CD1c-positive myeloid dendritic cell (primary cell): ENCODE measurements around the gene SLFN5.
A peak's percentile ranks its signal among the peaks of the same experiment; 100 is the strongest.
"Not testable (repeated sequence)": the region's sequence is repeated elsewhere in the genome, so short reads cannot be mapped to it uniquely, and the experiment has no call there.

Experiments used
- DNase-seq: peaks from one replicate; pipeline ENCODE4 v3.0.0-alpha.2; 2016; ENCODE audit errors: extremely low spot score

Gene SLFN5

GRCh38 chr17:35291802-35292201 lies 48.9 kb downstream of the SLFN5 start:
- DNase-seq: no peak

DNA sequence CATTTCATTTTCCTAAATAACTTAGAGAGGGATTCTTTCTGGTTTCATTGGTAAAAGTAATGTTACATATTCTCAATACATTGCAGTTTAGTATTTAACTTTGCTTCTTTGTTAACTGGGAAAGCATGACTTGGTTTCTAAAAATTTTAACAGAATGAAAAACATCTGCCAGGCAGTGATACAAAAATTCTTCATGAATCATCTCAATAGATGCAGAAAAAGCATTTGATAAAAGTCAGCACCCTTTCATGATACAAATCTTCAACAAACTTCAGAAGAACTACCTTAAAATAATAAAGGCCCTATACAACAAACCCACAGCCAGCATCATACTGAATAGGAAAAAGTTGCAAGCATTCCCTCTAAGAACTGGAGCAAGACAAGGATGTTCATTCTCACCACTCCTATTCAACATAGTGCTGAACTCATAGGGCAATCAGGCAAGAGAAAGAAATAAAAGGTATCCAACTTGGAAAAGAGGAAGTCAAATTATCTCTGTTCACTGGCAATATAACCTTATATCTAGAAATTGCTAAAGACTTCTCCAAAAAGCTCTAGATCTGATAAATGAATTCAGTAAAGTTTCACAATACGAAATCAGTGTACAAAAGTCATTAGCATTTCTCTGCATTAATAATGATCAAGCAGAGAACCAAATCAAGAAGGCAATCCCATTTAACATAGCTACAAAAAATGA lies 50.4 kb downstream of the SLFN5 start:
- peak; percentile 32 for DNase-seq

DNA sequence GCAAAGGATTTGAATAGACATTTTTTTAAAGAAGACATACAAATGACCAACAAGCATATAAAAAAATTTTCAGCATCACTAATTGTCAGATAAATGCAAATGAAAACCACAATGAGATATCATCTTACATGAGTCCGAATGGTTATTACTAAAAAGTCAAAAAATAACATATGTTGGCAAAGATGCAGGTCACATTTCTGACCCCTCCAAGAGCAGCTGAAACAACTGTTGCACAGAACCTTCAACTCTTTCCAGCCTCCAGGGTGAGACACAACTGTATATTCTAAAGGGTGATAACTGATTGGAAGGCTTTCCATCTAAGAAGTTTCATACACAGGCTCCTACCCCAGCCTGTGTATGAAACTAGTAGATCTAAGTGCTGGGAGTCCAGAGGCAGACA lies 51.9 kb downstream of the SLFN5 start:
- no peak for DNase-seq

DNA sequence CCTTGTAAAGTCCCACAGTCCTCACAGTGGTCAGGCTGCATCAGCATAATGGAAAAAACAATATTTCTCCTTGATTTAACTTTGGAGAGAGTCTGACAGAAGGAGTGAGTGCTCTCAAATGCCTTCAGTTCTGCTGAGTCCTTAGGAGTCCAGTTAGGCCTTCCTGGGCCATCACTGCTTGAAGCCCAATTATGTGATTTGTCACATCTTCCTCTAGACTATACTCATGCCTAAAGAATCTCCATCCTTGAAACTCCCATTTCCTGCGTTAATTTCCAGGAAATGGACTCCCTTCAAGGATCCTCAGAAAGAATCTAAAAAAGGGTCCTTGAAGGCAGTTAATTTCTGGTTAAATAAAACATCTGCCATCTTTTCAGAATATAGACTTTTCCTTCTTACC lies 52.8 kb downstream of the SLFN5 start:
- DNase-seq: no peak

GRCh38 chr17:35297666-35298065 lies 54.8 kb downstream of the SLFN5 start:
- DNase-seq: no peak

DNA sequence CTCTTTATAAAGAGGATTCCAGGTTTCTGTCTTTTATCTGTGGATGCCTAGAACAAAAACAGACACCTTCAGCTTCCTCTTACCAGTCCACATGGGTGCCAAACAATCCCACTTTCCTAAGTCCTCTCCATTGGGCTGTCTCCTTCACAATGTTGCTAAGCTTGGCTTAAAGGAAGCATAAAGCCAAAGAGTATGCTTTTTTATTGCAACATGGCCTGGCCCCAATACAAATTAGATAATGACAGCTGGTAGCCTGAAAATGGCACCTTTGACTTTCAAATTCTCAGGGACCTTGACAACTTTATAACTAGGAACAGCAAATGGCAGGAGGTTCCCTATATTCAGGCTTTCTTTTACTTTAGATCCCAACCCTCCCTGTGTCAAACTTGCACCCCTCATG lies 55.8 kb downstream of the SLFN5 start:
- DNase-seq: no peak

- DNase-seq: no peak
Observed at GRCh38 chr17:35299135-35299534, 56.3 kb downstream of the SLFN5 start.

- DNase-seq: not testable (repeated sequence)
Observed at GRCh38 chr17:35309345-35309744, 66.5 kb downstream of the SLFN5 start.

DNA sequence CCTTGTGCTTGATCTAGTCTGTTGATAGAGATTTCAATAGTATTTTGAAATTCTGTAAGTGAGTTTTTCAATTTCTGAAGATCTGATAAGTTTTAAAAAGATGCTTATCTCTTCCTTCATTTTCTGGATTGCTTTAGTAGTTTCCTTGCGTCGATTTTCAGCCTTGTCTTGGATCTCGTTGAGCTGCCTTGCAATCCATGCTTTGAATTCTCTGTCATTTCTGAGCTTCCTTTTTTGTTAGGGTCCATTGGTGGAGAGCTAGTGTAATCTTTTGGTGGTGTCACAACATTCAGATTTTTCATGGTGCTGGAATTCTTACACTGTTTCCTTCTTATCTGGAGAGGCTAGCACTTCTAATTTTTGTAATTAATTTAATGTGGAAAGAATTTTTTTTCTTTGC lies 69.5 kb downstream of the SLFN5 start:
- DNase-seq: no peak

- DNase-seq: peak; percentile 75
Observed at GRCh38 chr17:35312790-35313711, 70.2 kb downstream of the SLFN5 start.

DNA sequence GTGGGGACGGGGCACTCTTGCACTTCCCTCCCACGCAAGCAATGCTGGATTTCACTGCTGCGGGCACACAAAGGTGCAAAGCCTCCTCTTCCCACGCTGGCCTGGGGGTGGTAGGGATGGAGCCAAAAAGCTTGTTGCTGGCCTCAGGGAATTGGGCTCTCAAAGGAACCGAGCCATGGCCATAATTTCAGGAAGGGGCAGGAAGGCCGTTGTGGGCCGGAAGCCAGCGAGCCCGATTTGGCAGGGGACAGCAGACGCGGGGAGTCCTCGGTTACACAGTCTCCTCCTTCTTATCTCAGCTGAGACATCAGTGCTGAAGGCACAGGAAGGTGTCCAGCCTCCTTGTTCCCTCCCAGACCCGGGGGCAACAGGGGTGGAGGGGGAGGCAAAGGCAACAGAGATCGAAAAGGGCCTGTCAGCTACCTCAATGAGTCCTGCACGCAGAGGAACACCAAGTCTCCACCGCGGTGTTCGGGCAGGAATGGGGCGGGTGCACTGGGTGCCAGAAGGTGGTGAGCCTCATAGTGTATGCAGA lies 71.1 kb downstream of the SLFN5 start:
- DNase-seq: no peak

GRCh38 chr17:35314415-35315216 lies 71.7 kb downstream of the SLFN5 start:
- DNase-seq: no peak

- no peak for DNase-seq
Observed at GRCh38 chr17:35315283-35315682, 72.4 kb downstream of the SLFN5 start.

DNA sequence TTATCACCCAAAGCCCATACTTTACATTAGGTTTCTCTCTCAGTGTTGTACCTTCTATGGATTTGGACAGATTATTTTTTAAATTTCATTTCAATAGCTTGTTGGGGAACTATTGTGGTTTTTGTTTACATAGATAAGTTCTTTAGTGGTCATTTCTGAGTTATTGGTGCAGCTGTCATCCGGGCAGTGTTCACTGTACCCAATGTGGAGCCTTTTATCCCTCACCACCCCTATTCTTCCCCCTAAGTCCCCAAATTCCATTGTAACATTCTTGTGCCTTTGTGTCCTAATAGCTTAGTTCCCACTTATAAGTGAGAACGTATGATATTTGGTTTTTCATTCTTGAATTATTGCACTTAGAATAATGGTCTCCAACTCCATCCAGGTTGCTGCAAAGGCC lies 73.1 kb downstream of the SLFN5 start:
- no peak for DNase-seq

DNA sequence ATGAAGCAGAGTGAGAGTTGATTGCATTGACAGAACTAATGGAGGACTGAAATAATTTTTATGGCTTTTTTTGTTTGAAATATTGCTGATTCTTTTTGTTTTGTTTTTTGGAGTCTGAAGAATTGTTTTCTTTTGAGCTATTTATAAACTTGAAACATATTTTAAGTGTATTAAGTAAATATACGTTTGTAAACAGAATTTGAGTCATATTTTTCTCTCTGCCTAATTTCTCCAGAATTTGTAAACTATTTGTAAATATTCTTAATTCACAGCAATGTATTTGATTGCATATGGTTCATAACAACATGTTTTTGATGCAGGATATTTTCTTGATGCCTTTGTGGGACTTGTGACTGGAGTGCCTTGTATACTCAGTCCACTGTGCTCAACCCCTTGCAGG lies 79.9 kb downstream of the SLFN5 start:
- no peak for DNase-seq
